ENCODE data around the gene CAMTA1.

DNA sequence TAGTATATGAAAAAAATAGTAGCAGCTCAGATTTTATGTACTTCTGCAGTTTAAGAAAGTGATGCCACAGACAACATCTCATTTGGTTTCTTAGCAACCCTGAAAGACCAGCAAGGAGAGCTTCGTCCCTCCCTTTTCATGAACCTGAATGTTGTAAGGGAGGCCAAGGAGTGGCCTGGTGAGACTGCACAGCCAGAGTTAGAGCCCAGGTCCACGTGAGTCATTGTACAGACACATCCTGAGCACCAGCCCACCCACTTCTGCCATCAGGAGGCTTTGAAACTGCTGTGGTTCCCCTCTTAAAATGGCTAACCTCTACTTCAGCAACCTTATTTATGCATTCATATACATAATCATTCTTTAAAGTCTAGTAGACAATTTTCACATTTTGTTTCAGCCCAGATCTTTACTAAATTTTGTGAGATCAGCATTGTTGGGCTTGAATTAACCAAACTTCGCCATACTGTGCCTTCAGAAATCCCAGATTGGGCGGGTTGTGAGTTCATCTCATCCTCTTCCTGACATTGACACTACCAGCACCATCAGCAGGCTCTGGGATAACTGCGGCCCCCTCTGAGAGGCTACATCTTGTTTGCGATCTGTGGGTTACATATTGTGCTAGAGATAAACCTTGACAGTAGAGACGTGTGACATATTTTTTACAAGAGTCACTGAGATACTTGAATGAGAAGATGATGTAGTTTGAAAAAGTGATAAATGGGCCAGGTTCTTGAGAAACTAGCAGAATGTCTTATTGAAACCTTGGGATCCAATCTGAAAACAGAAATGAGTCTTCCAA lies 106.7 kb downstream of the CAMTA1 start:
- TF ChIP-seq, protein P1, sequence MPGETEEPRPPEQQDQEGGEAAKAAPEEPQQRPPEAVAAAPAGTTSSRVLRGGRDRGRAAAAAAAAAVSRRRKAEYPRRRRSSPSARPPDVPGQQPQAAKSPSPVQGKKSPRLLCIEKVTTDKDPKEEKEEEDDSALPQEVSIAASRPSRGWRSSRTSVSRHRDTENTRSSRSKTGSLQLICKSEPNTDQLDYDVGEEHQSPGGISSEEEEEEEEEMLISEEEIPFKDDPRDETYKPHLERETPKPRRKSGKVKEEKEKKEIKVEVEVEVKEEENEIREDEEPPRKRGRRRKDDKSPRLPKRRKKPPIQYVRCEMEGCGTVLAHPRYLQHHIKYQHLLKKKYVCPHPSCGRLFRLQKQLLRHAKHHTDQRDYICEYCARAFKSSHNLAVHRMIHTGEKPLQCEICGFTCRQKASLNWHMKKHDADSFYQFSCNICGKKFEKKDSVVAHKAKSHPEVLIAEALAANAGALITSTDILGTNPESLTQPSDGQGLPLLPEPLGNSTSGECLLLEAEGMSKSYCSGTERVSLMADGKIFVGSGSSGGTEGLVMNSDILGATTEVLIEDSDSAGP (CRISPR knock-in tag; IDR thresholded peaks at IDR 0.05), result no peak
- TF ChIP-seq TRIM28 (IDR thresholded peaks at IDR 0.05) (no peak), EZH2 (IDR thresholded peaks at IDR 0.05; ENCODE audit: borderline replicate concordance, low read depth, low read length) (no peak)
- TF ChIP-seq, protein P2, sequence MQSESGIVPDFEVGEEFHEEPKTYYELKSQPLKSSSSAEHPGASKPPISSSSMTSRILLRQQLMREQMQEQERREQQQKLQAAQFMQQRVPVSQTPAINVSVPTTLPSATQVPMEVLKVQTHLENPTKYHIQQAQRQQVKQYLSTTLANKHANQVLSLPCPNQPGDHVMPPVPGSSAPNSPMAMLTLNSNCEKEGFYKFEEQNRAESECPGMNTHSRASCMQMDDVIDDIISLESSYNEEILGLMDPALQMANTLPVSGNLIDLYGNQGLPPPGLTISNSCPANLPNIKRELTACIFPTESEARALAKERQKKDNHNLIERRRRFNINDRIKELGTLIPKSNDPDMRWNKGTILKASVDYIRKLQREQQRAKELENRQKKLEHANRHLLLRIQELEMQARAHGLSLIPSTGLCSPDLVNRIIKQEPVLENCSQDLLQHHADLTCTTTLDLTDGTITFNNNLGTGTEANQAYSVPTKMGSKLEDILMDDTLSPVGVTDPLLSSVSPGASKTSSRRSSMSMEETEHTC (IDR thresholded peaks at IDR 0.05), result no peak
